Neural crest cell (in vitro differentiated cells): ENCODE measurements around the gene TRIM2. TPM values are rescaled to one million over a fixed set of nuclear protein-coding genes. Genes with fewer than 3 reads are reported as not detected.
A peak's percentile ranks its signal among the peaks of the same experiment; 100 is the strongest.

Source experiments
- DNase-seq: peaks from one replicate; pipeline ENCODE4 v3.0.0; 2021; ENCODE audit warnings: low read depth, mixed read lengths, low spot score
- H3K27ac Mint-ChIP-seq: one replicate; pipeline ENCODE4 v1.8.0; 2021; ENCODE audit warnings: mild to moderate bottlenecking, mixed read lengths; ENCODE audit not compliant: unreplicated experiment
- H3K27me3 Mint-ChIP-seq: 2 replicates; pipeline ENCODE4 v1.8.0; 2021; ENCODE audit warnings: low read depth, mild to moderate bottlenecking, mixed read lengths
- H3K36me3 Mint-ChIP-seq: 2 replicates; pipeline ENCODE4 v1.8.0; 2021; ENCODE audit warnings: low read depth, mild to moderate bottlenecking, mixed read lengths
- H3K4me1 Mint-ChIP-seq: 2 replicates; pipeline ENCODE4 v1.8.0; 2021; ENCODE audit warnings: mixed read lengths
- H3K4me3 Mint-ChIP-seq: one replicate; pipeline ENCODE4 v1.8.0; 2021; ENCODE audit warnings: mild to moderate bottlenecking, mixed read lengths
- H3K9me3 Mint-ChIP-seq: 2 replicates; pipeline ENCODE4 v1.8.0; 2021; ENCODE audit warnings: mixed read lengths
- CTCF ChIP-seq: fragments of 200-600 bp; sonication (generic); conservative IDR thresholded peaks from 2 replicates; pipeline ENCODE4 v1.5.0; 2021; ENCODE audit warnings: antibody characterized with exemption, mild to moderate bottlenecking
- total RNA-seq: library from RNA; stranded (reverse); gene quantifications from 2 replicates; pipeline ENCODE4 v1.2.1, GENCODE V29; 2021

TRIM2 gene
- total RNA-seq, 1 donor from 2014 or later = 105 TPM

GRCh38 chr4:153170407-153170806, 33.8 kb upstream of the TRIM2 start:
- Mint-ChIP-seq H3K27ac (peak overlapping the region; percentile 97), H3K4me3 (peak overlapping the region; percentile 54), H3K4me1 (peaks cover 54% of the 10 kb centered on the region), H3K36me3 (no peaks in the 10 kb centered on the region), H3K9me3 (peaks cover 3% of the 10 kb centered on the region), H3K27me3 (no peaks in the 10 kb centered on the region)
- no peak for TF ChIP-seq CTCF
- DNase-seq = no peak

GRCh38 chr4:153174821-153175567, 29.2 kb upstream of the TRIM2 start:
- H3K4me3 Mint-ChIP-seq = no peak overlapping the region
- no peaks in the 10 kb centered on the region for H3K36me3 Mint-ChIP-seq
- no peaks in the 10 kb centered on the region for H3K27me3 Mint-ChIP-seq
- no peak for TF ChIP-seq CTCF
- H3K9me3 Mint-ChIP-seq = no peaks in the 10 kb centered on the region
- DNase-seq = no peak
- H3K27ac Mint-ChIP-seq = peak overlapping the region; percentile 47
- peaks cover 28% of the 10 kb centered on the region for H3K4me1 Mint-ChIP-seq

GRCh38 chr4:153176938-153177337, 27.3 kb upstream of the TRIM2 start:
- DNase-seq = no peak
- peak overlapping the region; percentile 27 for H3K27ac Mint-ChIP-seq
- H3K9me3 Mint-ChIP-seq = no peaks in the 10 kb centered on the region
- peaks cover 16% of the 10 kb centered on the region for H3K4me1 Mint-ChIP-seq
- H3K36me3 Mint-ChIP-seq = no peaks in the 10 kb centered on the region
- no peaks in the 10 kb centered on the region for H3K27me3 Mint-ChIP-seq
- no peak for TF ChIP-seq CTCF
- no peak overlapping the region for H3K4me3 Mint-ChIP-seq

GRCh38 chr4:153177841-153178240, 26.4 kb upstream of the TRIM2 start:
- TF ChIP-seq CTCF = no peak
- H3K9me3 Mint-ChIP-seq = no peaks in the 10 kb centered on the region
- H3K36me3 Mint-ChIP-seq = no peaks in the 10 kb centered on the region
- H3K27me3 Mint-ChIP-seq = no peaks in the 10 kb centered on the region
- H3K4me1 Mint-ChIP-seq = peaks cover 14% of the 10 kb centered on the region
- H3K4me3 Mint-ChIP-seq = no peak overlapping the region
- H3K27ac Mint-ChIP-seq = peak overlapping the region; percentile 55
- no peak for DNase-seq

GRCh38 chr4:153179100-153179499, 25.1 kb upstream of the TRIM2 start:
- peaks cover 24% of the 10 kb centered on the region for H3K4me1 Mint-ChIP-seq
- TF ChIP-seq CTCF = no peak
- no peak overlapping the region for H3K27ac Mint-ChIP-seq
- no peak overlapping the region for H3K4me3 Mint-ChIP-seq
- no peaks in the 10 kb centered on the region for H3K36me3 Mint-ChIP-seq
- H3K9me3 Mint-ChIP-seq = no peaks in the 10 kb centered on the region
- no peaks in the 10 kb centered on the region for H3K27me3 Mint-ChIP-seq
- no peak for DNase-seq
